H9 (cell line): ENCODE data around the gene FAHD2A. TPM values are rescaled to one million over a fixed set of nuclear protein-coding genes. Genes with fewer than 3 reads are reported as not detected.

Experiments
- DNase-seq: peaks from one replicate; pipeline ENCODE4 v3.0.0-alpha.2; 2017
- H2AFZ ChIP-seq: one replicate; pipeline ENCODE4 v1.6.1; 2013; ENCODE audit warnings: mild to moderate bottlenecking, low read length, control low read depth, moderate library complexity
- H2AK5ac ChIP-seq: 2 replicates; pipeline ENCODE4 v1.6.1; 2013; ENCODE audit warnings: low read length, control low read depth, mixed read lengths; ENCODE audit not compliant: insufficient read length
- H2BK120ac ChIP-seq: one replicate; pipeline ENCODE4 v1.6.1; 2013; ENCODE audit warnings: low read depth, mild to moderate bottlenecking, low read length, control low read depth, inconsistent platforms; ENCODE audit not compliant: poor library complexity, severe bottlenecking
- H2BK12ac ChIP-seq: 2 replicates; pipeline ENCODE4 v1.6.1; 2013; ENCODE audit warnings: low read length, control low read depth, mixed read lengths, low read depth; ENCODE audit not compliant: insufficient read length
- H2BK15ac ChIP-seq: 2 replicates; pipeline ENCODE4 v1.6.1; 2013; ENCODE audit warnings: low read depth, low read length, control low read depth
- H2BK20ac ChIP-seq: one replicate; pipeline ENCODE4 v1.6.1; 2013; ENCODE audit warnings: low read depth, mild to moderate bottlenecking, low read length, control low read depth, inconsistent platforms; ENCODE audit not compliant: poor library complexity, severe bottlenecking
- H2BK5ac ChIP-seq: 2 replicates; pipeline ENCODE4 v1.6.1; 2013; ENCODE audit warnings: low read length, control low read depth, mixed read lengths; ENCODE audit not compliant: insufficient read length
- H3K14ac ChIP-seq: 2 replicates; pipeline ENCODE4 v1.6.1; 2013; ENCODE audit warnings: low read length, control low read depth; ENCODE audit not compliant: insufficient read depth
- H3K18ac ChIP-seq: 2 replicates; pipeline ENCODE4 v1.6.1; 2013; ENCODE audit warnings: low read depth, mild to moderate bottlenecking, mixed read lengths, low read length, control low read depth; ENCODE audit not compliant: insufficient read length
- H3K23ac ChIP-seq: 2 replicates; pipeline ENCODE4 v1.6.1; 2013; ENCODE audit warnings: low read length, control low read depth, mixed read lengths, low read depth; ENCODE audit not compliant: insufficient read length
- H3K23me2 ChIP-seq: 2 replicates; pipeline ENCODE4 v1.6.1; 2013; ENCODE audit warnings: low read depth, mild to moderate bottlenecking, mixed read lengths, low read length, control low read depth; ENCODE audit not compliant: insufficient read length, poor library complexity, severe bottlenecking
- H3K27ac ChIP-seq: 2 replicates; pipeline ENCODE4 v1.5.1; 2013; ENCODE audit warnings: low read length, control low read depth, mixed read lengths, low read depth; ENCODE audit not compliant: insufficient read length
- H3K27me3 ChIP-seq: 2 replicates; pipeline ENCODE4 v1.6.1; 2013; ENCODE audit warnings: low read length, control low read depth, inconsistent platforms; ENCODE audit not compliant: insufficient read depth
- H3K4ac ChIP-seq: 2 replicates; pipeline ENCODE4 v1.6.1; 2013; ENCODE audit warnings: low read depth, mild to moderate bottlenecking, control low read depth, inconsistent platforms, low read length, moderate library complexity
- H3K4me1 ChIP-seq: 2 replicates; pipeline ENCODE4 v1.6.1; 2013; ENCODE audit warnings: low read length, control low read depth, inconsistent platforms; ENCODE audit not compliant: insufficient read depth
- H3K4me2 ChIP-seq: 2 replicates; pipeline ENCODE4 v1.6.1; 2013; ENCODE audit warnings: low read length, control low read depth, mixed read lengths; ENCODE audit not compliant: insufficient read length, insufficient read depth
- H3K56ac ChIP-seq: 2 replicates; pipeline ENCODE4 v1.6.1; 2013; ENCODE audit warnings: low read depth, mild to moderate bottlenecking, mixed read lengths, low read length, control low read depth; ENCODE audit not compliant: insufficient read length
- H3K79me1 ChIP-seq: 2 replicates; pipeline ENCODE4 v1.6.1; 2013; ENCODE audit warnings: low read depth, mild to moderate bottlenecking, moderate library complexity, low read length, control low read depth, inconsistent platforms; ENCODE audit not compliant: insufficient read depth, poor library complexity, severe bottlenecking
- H3K79me2 ChIP-seq: 2 replicates; pipeline ENCODE4 v1.6.1; 2013; ENCODE audit warnings: low read length, control low read depth, inconsistent platforms; ENCODE audit not compliant: insufficient read depth
- H3K9ac ChIP-seq: 2 replicates; pipeline ENCODE4 v1.6.1; 2013; ENCODE audit warnings: low read length, control low read depth, mixed read lengths; ENCODE audit not compliant: insufficient read length; ENCODE audit errors: extremely low read depth
- H3K9me3 ChIP-seq: one replicate; pipeline ENCODE4 v1.6.1; 2013; ENCODE audit warnings: low read depth, low read length, inconsistent platforms; ENCODE audit not compliant: control insufficient read depth
- H3T11ph ChIP-seq: one replicate; pipeline ENCODE4 v1.6.1; 2013; ENCODE audit warnings: mild to moderate bottlenecking, low read length, control low read depth, inconsistent platforms
- H4K20me1 ChIP-seq: one replicate; pipeline ENCODE4 v1.6.1; 2013; ENCODE audit not compliant: control insufficient read depth, insufficient read length, insufficient read depth
- H4K5ac ChIP-seq: 2 replicates; pipeline ENCODE4 v1.6.1; 2013; ENCODE audit warnings: low read depth, mild to moderate bottlenecking, mixed read lengths, low read length, control low read depth; ENCODE audit not compliant: insufficient read length
- H4K8ac ChIP-seq: replicated peaks from 2 replicates; pipeline ENCODE4 v1.6.1; 2013; ENCODE audit warnings: low read length, control low read depth, mixed read lengths, low read depth; ENCODE audit not compliant: insufficient read length
- H4K91ac ChIP-seq: 2 replicates; pipeline ENCODE4 v1.6.1; 2013; ENCODE audit warnings: low read depth, mild to moderate bottlenecking, moderate library complexity, mixed read lengths, low read length, control low read depth; ENCODE audit not compliant: insufficient read length
- H3K27ac Mint-ChIP-seq, 3 experiments: 2 replicates in 2 of 3; 3 replicates in 1 of 3; pipeline ENCODE4 v1.8.0; 2020 to 2021; ENCODE audit warnings: mixed read lengths in 3 of 3, mild to moderate bottlenecking in 1 of 3, moderate library complexity in 1 of 3
- H3K27me3 Mint-ChIP-seq: 2 replicates; pipeline ENCODE4 v1.8.0; 2021; ENCODE audit warnings: low read depth, mild to moderate bottlenecking, moderate library complexity, mixed read lengths
- H3K36me3 Mint-ChIP-seq, 3 experiments: 2 replicates in 2 of 3; 3 replicates in 1 of 3; pipeline ENCODE4 v1.8.0; 2020 to 2021; ENCODE audit warnings: low read depth in 3 of 3, mixed read lengths in 3 of 3; ENCODE audit not compliant: insufficient read depth in 1 of 3
- H3K4me1 Mint-ChIP-seq, 2 experiments: 2 replicates each; pipeline ENCODE4 v1.8.0; 2020; ENCODE audit warnings: mixed read lengths in 2 of 2
- H3K4me3 Mint-ChIP-seq, 2 experiments: 2 replicates in 1 of 2; 3 replicates in 1 of 2; pipeline ENCODE4 v1.8.0; 2020 to 2021; ENCODE audit warnings: mild to moderate bottlenecking in 2 of 2, mixed read lengths in 2 of 2, moderate library complexity in 1 of 2
- H3K9me3 Mint-ChIP-seq, 2 experiments: 2 replicates in 1 of 2; 3 replicates in 1 of 2; pipeline ENCODE4 v1.8.0; 2020; ENCODE audit warnings: mild to moderate bottlenecking in 2 of 2, mixed read lengths in 2 of 2, moderate library complexity in 1 of 2
- CTCF ChIP-seq: fragments of 200-600 bp; sonication (generic); conservative IDR thresholded peaks from 3 replicates; pipeline ENCODE4 v1.8.0; 2021; ENCODE audit warnings: antibody characterized with exemption, mild to moderate bottlenecking
- WGBS: extraction: QIAGEN DNeasy Blood & Tissue Kit; methylation state at CpG from one replicate; pipeline ENCODE4 v1.1.7; 2013; ENCODE audit warnings: missing lambda C conversion rate, low lambda C conversion rate, mixed read lengths; ENCODE audit not compliant: insufficient read length; ENCODE audit errors: extremely low coverage; 5-methylcytosine and 5-hydroxymethylcytosine counted together
- total RNA-seq: library from RNA; stranded (reverse); gene quantifications from 2 replicates; pipeline ENCODE4 v1.2.1, GENCODE V29; 2021

FAHD2A gene
- total RNA-seq, 1 experiment from 2014 or later, result 39.8 TPM

GRCh38 chr2:95387358-95387757 lies 15.2 kb upstream of the FAHD2A start:
- Histone ChIP-seq H3K56ac (no peak overlapping the region), H2BK12ac (no peak overlapping the region), H3K27ac (no peak overlapping the region), H4K91ac (no peak overlapping the region), H3K4me1 (no peaks in the 10 kb centered on the region), H4K20me1 (no peaks in the 10 kb centered on the region), H2BK20ac (no peak overlapping the region), H2BK5ac (no peak overlapping the region), H3K9me3 (no peaks in the 10 kb centered on the region), H3K27me3 (no peaks in the 10 kb centered on the region), H3K79me2 (no peaks in the 10 kb centered on the region), H3K4me2 (no peak overlapping the region), H3K79me1 (no peaks in the 10 kb centered on the region), H3K4ac (no peak overlapping the region), H2AFZ (no peak overlapping the region), H2BK15ac (no peak overlapping the region), H3K18ac (no peak overlapping the region), H3K9ac (no peak overlapping the region), H3K23ac (no peak overlapping the region), H3K14ac (no peak overlapping the region), H4K8ac (no peak overlapping the region), H3T11ph (no peak overlapping the region), H2AK5ac (no peak overlapping the region), H4K5ac (no peak overlapping the region), H3K23me2 (no peaks in the 10 kb centered on the region), H2BK120ac (no peak overlapping the region)
- WGBS, result no CpG with 5 or more reads among the region's 7 CpGs
- no peaks in the 10 kb centered on the region for H3K36me3 Mint-ChIP-seq
- H3K4me1 Mint-ChIP-seq, result peaks cover 2 to 6% of the 10 kb centered on the region in 2 experiments; a peak in 2 of 4 replicates
- peaks cover 27% of the 10 kb centered on the region for H3K27me3 Mint-ChIP-seq
- no peak for TF ChIP-seq CTCF
- no peaks in the 10 kb centered on the region for H3K9me3 Mint-ChIP-seq
- no peak overlapping the region; a peak in 1 of 5 replicates for H3K4me3 Mint-ChIP-seq
- no peak for DNase-seq
- H3K27ac Mint-ChIP-seq, result no peak overlapping the region; a peak in 1 of 7 replicates
